Measurements from ENCODE around the gene TEK. TPM values are rescaled to one million over a fixed set of nuclear protein-coding genes. Genes with fewer than 3 reads are reported as not detected.

TEK gene
- total RNA-seq, 5 donors from 2014 or later (not counting 1 experiment from before 2014, with no cell fraction given), result 0.16 TPM; not detected in 4

DNA sequence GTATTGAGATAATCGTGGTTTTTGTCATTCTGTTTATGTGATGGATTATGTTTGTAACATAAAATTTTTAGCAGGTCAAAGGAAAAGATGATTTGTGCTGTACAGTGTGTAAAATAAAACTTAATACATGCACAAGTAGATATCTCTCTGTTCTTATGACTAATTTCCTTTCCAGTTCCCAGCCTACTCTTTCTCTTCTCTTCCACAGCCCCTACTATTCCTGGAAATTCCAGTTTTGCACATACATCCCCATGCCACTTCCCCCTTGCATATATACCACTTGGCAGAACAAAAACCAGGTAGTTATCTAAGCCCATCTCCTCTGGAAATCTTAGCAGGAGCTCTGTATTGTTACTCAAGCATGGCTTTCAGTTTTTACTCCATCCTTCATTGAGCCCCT, 20.2 kb downstream of the TEK start:
- H3K4me1 Mint-ChIP-seq, result no peaks in the 10 kb centered on the region
- POLR2A ChIA-PET, result no interaction called here
- H3K9me3 Mint-ChIP-seq, result no peaks in the 10 kb centered on the region
- no peaks in the 10 kb centered on the region for H3K4me1 ChIP-seq (ENCODE audit: control insufficient read depth in 1 of 2, extremely low read depth in 1 of 2, insufficient read depth in 2 of 2, low read length in 2 of 2)
- H3K4me3 Mint-ChIP-seq, result no peak overlapping the region
- no peak for DNase-seq
- no peak overlapping the region for H3K27ac Mint-ChIP-seq
- H3K27ac ChIP-seq (ENCODE audit: low read length), result no peak overlapping the region
- H3K27me3 Mint-ChIP-seq, result peaks cover 2 to 3% of the 10 kb centered on the region in 2 donors
- no peaks in the 10 kb centered on the region for H3K9me3 ChIP-seq
- no peak overlapping the region for H3K4me3 ChIP-seq (ENCODE audit: control insufficient read depth in 1 of 2, extremely low read depth in 1 of 2, low read length in 1 of 2)
- CTCF ChIA-PET, result no interaction called here
- ATAC-seq (replicated peaks in 1 of 4), result no peak
- no peaks in the 10 kb centered on the region for H3K36me3 ChIP-seq (ENCODE audit: control insufficient read depth in 2 of 2, extremely low read depth in 1 of 2, insufficient read depth in 1 of 2, low read length in 1 of 2)
- WGBS (ENCODE audit: insufficient coverage), result 86% methylated on average over 1 of the region's 1 CpG
- no peaks in the 10 kb centered on the region for H3K27me3 ChIP-seq (replicated peaks in 1 of 2; ENCODE audit: control insufficient read depth in 2 of 2, extremely low read depth in 1 of 2, insufficient read depth in 2 of 2, low read length in 1 of 2)
- H3K36me3 Mint-ChIP-seq, result no peaks in the 10 kb centered on the region

DNA sequence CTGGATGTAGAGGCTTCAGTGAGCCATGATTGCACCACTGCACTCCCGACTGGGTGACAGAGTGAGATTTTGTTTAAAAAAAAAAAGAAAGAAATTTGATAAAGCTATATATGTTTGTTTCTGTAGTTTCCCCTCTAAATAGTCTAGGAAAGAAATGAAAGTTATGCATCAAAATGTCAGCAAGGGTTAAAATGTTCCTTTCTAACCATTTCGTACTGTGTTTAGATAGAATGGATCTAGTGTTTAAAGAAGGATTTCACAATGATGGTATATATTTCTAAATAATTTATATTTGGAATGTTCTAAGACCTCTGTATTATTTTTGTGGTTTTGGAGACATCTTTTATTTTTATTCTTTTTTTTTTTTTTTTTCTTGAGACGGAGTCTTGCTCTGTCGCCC, 22.7 kb downstream of the TEK start:
- Histone ChIP-seq H3K27ac (ENCODE audit: low read length) (no peak overlapping the region), H3K4me1 (ENCODE audit: control insufficient read depth in 1 of 2, extremely low read depth in 1 of 2, insufficient read depth in 2 of 2, low read length in 2 of 2) (no peaks in the 10 kb centered on the region), H3K27me3 (replicated peaks in 1 of 2; ENCODE audit: control insufficient read depth in 2 of 2, extremely low read depth in 1 of 2, insufficient read depth in 2 of 2, low read length in 1 of 2) (no peaks in the 10 kb centered on the region), H3K36me3 (ENCODE audit: control insufficient read depth in 2 of 2, extremely low read depth in 1 of 2, insufficient read depth in 1 of 2, low read length in 1 of 2) (no peaks in the 10 kb centered on the region), H3K9me3 (no peaks in the 10 kb centered on the region), H3K4me3 (ENCODE audit: control insufficient read depth in 1 of 2, extremely low read depth in 1 of 2, low read length in 1 of 2) (no peak overlapping the region)
- Mint-ChIP-seq H3K4me3 (no peak overlapping the region), H3K27ac (no peak overlapping the region), H3K4me1 (no peaks in the 10 kb centered on the region), H3K27me3 (peaks cover 4 to 5% of the 10 kb centered on the region in 2 donors), H3K9me3 (no peaks in the 10 kb centered on the region), H3K36me3 (no peaks in the 10 kb centered on the region)
- DNase-seq (no peak), ATAC-seq (replicated peaks in 1 of 4) (no peak)
- ChIA-PET CTCF (no interaction called here), POLR2A (no interaction called here)
- WGBS (ENCODE audit: insufficient coverage), result no CpG with 5 or more reads among the region's 4 CpGs

DNA sequence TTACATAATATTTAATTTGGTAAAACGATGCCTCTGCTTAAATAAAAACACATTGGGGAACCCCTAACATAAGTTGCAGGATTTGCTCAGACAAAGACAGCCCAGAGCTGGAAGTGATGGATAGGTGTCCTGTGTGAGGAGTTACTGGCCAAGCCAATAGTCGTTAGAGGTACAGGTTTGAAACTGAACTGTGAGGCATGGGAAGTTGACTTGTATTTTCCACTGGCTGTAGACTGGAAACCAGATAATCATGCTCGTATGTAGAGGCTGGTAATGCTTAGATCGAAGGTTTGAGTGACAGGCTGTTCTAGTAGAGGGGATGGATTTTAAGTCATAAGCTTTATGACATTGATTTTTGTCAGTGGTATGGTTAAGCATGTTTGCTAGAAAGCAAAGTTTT, 24.8 kb downstream of the TEK start:
- peaks cover 0 to 4% (median 0%) of the 10 kb centered on the region in 3 donors for H3K9me3 Mint-ChIP-seq
- H3K4me3 ChIP-seq (ENCODE audit: control insufficient read depth in 1 of 2, extremely low read depth in 1 of 2, low read length in 1 of 2), result no peak overlapping the region
- CTCF ChIA-PET, result no interaction called here
- POLR2A ChIA-PET, result no interaction called here
- H3K4me1 ChIP-seq (ENCODE audit: control insufficient read depth in 1 of 2, extremely low read depth in 1 of 2, insufficient read depth in 2 of 2, low read length in 2 of 2), result no peaks in the 10 kb centered on the region
- H3K4me3 Mint-ChIP-seq, result no peak overlapping the region
- H3K36me3 Mint-ChIP-seq, result no peaks in the 10 kb centered on the region
- no peaks in the 10 kb centered on the region for H3K9me3 ChIP-seq
- H3K4me1 Mint-ChIP-seq, result no peaks in the 10 kb centered on the region
- H3K27me3 ChIP-seq (replicated peaks in 1 of 2; ENCODE audit: control insufficient read depth in 2 of 2, extremely low read depth in 1 of 2, insufficient read depth in 2 of 2, low read length in 1 of 2), result no peaks in the 10 kb centered on the region
- H3K27ac ChIP-seq (ENCODE audit: low read length), result no peak overlapping the region
- 70% methylated on average over 3 of the region's 4 CpGs for WGBS (ENCODE audit: insufficient coverage)
- ATAC-seq (replicated peaks in 1 of 4) (no peak), DNase-seq (no peak)
- no peaks in the 10 kb centered on the region for H3K36me3 ChIP-seq (ENCODE audit: control insufficient read depth in 2 of 2, extremely low read depth in 1 of 2, insufficient read depth in 1 of 2, low read length in 1 of 2)
- no peak overlapping the region for H3K27ac Mint-ChIP-seq
- peaks cover 5 to 7% of the 10 kb centered on the region in 2 donors for H3K27me3 Mint-ChIP-seq

DNA sequence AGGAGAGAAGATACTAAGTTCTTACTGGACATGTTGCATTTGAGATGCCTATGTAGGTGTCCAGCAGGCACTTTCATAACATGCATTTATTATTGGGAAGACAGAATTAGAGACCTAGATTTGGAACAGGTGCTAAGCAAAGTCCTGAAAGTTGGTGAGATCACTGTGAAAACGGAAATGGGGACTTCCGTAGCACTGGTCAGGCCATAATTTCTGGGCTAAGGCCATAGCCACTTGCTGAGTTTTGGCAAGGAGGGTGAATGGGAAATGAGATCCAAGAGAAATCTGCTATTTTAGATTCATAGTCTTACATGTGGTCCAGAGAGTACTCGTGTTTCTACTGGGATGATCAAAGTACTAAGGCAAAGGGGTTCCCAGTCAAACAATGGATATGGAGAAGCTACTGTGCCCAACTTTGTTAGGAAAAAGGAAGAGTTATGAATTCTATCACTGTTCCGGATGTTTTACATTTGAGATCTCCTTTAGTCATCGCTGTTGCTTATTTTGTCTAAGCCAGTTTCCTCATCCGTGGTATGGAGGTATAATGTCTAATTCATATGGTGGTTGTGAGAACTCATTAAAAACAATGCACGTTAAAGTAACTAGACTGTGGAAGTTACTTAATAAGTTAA, 33.4 kb downstream of the TEK start:
- Histone ChIP-seq H3K4me1 (ENCODE audit: control insufficient read depth in 1 of 2, extremely low read depth in 1 of 2, insufficient read depth in 2 of 2, low read length in 2 of 2) (no peaks in the 10 kb centered on the region), H3K27ac (ENCODE audit: low read length) (no peak overlapping the region), H3K36me3 (ENCODE audit: control insufficient read depth in 2 of 2, extremely low read depth in 1 of 2, insufficient read depth in 1 of 2, low read length in 1 of 2) (no peaks in the 10 kb centered on the region), H3K4me3 (ENCODE audit: control insufficient read depth in 1 of 2, extremely low read depth in 1 of 2, low read length in 1 of 2) (no peak overlapping the region), H3K9me3 (no peaks in the 10 kb centered on the region), H3K27me3 (replicated peaks in 1 of 2; ENCODE audit: control insufficient read depth in 2 of 2, extremely low read depth in 1 of 2, insufficient read depth in 2 of 2, low read length in 1 of 2) (no peaks in the 10 kb centered on the region)
- CTCF ChIA-PET, result no interaction called here
- no peaks in the 10 kb centered on the region for H3K4me1 Mint-ChIP-seq
- H3K27ac Mint-ChIP-seq, result no peak overlapping the region
- no peak overlapping the region for H3K4me3 Mint-ChIP-seq
- DNase-seq (no peak), ATAC-seq (replicated peaks in 1 of 4) (no peak)
- 86% methylated on average over 7 of the region's 7 CpGs for WGBS (ENCODE audit: insufficient coverage)
- POLR2A ChIA-PET, result no interaction called here
- H3K9me3 Mint-ChIP-seq, result peaks cover 0 to 5% (median 4%) of the 10 kb centered on the region in 3 donors
- no peaks in the 10 kb centered on the region for H3K36me3 Mint-ChIP-seq
- peaks cover 5 to 12% of the 10 kb centered on the region in 2 donors for H3K27me3 Mint-ChIP-seq

DNA sequence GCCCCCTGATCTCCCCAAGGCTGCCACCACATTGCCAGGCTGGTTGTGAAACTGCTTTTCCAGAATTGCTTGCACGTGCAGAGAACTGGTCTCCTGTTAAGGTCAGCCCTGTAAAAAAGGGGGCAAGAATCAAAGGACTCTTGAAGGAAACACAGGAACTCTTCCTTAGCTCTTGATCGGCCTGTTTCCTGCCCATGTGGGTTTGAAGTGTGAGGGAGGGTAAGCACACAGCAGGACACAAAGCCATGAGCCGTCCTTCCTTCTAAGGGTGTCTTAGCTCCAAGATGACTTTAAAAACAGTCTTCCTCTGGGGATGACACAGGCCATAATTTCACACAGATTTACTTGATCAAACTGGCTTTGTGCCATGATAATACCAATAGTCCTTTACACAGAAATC, 36.1 kb downstream of the TEK start:
- H3K9me3 Mint-ChIP-seq, result peaks cover 0 to 3% (median 0%) of the 10 kb centered on the region in 3 donors
- ChIA-PET POLR2A (no interaction called here), CTCF (interaction anchor here (0.6 to 0.7 kb wide), 2 partner anchors 14 to 419 kb away, joined by 3 to 6 read pairs; no protein-coding TSS in a partner anchor)
- Histone ChIP-seq H3K27ac (ENCODE audit: low read length) (no peak overlapping the region), H3K4me3 (ENCODE audit: control insufficient read depth in 1 of 2, extremely low read depth in 1 of 2, low read length in 1 of 2) (no peak overlapping the region), H3K36me3 (ENCODE audit: control insufficient read depth in 2 of 2, extremely low read depth in 1 of 2, insufficient read depth in 1 of 2, low read length in 1 of 2) (no peaks in the 10 kb centered on the region), H3K9me3 (no peaks in the 10 kb centered on the region), H3K27me3 (replicated peaks in 1 of 2; ENCODE audit: control insufficient read depth in 2 of 2, extremely low read depth in 1 of 2, insufficient read depth in 2 of 2, low read length in 1 of 2) (no peaks in the 10 kb centered on the region), H3K4me1 (ENCODE audit: control insufficient read depth in 1 of 2, extremely low read depth in 1 of 2, insufficient read depth in 2 of 2, low read length in 2 of 2) (no peaks in the 10 kb centered on the region)
- H3K27ac Mint-ChIP-seq, result no peak overlapping the region
- DNase-seq (no peak), ATAC-seq (replicated peaks in 1 of 4) (no peak)
- H3K4me3 Mint-ChIP-seq, result no peak overlapping the region
- H3K36me3 Mint-ChIP-seq, result no peaks in the 10 kb centered on the region
- peaks cover 2 to 13% of the 10 kb centered on the region in 2 donors for H3K27me3 Mint-ChIP-seq
- WGBS (ENCODE audit: insufficient coverage), result 50% methylated on average over 1 of the region's 3 CpGs
- no peaks in the 10 kb centered on the region for H3K4me1 Mint-ChIP-seq

DNA sequence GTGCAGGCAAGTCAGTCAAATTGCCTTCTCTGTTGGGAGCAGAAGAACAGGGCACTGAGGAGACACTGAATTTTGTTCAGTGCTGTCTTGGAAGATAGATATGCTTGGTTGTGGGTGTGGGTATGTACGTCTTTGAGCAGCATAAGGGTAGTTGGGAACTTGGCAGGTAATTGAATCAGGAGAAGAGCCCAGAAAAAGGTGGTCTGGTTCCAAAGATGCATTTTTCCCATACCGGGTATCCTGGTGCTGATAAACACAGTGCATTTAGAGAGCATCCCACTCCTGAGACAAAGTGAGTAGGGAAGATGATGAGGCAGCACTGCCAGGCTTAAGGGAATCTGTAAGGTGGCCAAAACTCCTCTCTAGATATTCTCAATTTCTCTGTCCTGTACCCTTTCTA, 40.6 kb downstream of the TEK start:
- no peaks in the 10 kb centered on the region for H3K27me3 ChIP-seq (replicated peaks in 1 of 2; ENCODE audit: control insufficient read depth in 2 of 2, extremely low read depth in 1 of 2, insufficient read depth in 2 of 2, low read length in 1 of 2)
- H3K27ac ChIP-seq (ENCODE audit: low read length), result no peak overlapping the region
- Mint-ChIP-seq H3K9me3 (no peaks in the 10 kb centered on the region), H3K36me3 (no peaks in the 10 kb centered on the region), H3K4me1 (no peaks in the 10 kb centered on the region), H3K4me3 (no peak overlapping the region), H3K27ac (no peak overlapping the region), H3K27me3 (peaks cover 0 to 14% of the 10 kb centered on the region in 2 donors)
- ATAC-seq (replicated peaks in 1 of 4), result no peak
- no peaks in the 10 kb centered on the region for H3K9me3 ChIP-seq
- WGBS (ENCODE audit: insufficient coverage), result 65% methylated on average over 2 of the region's 2 CpGs
- no peak overlapping the region for H3K4me3 ChIP-seq (ENCODE audit: control insufficient read depth in 1 of 2, extremely low read depth in 1 of 2, low read length in 1 of 2)
- ChIA-PET POLR2A (no interaction called here), CTCF (no interaction called here)
- H3K4me1 ChIP-seq (ENCODE audit: control insufficient read depth in 1 of 2, extremely low read depth in 1 of 2, insufficient read depth in 2 of 2, low read length in 2 of 2), result no peaks in the 10 kb centered on the region
- H3K36me3 ChIP-seq (ENCODE audit: control insufficient read depth in 2 of 2, extremely low read depth in 1 of 2, insufficient read depth in 1 of 2, low read length in 1 of 2), result no peaks in the 10 kb centered on the region
- no peak for DNase-seq

Data from T-cell (primary cell).